ENCODE measurements around the gene FSTL4.

Gene FSTL4

GRCh38 chr5:133299021-133299420, 313.3 kb downstream of the FSTL4 start:
- no peak overlapping the region for H3K4me2 ChIP-seq (ENCODE audit: insufficient read depth, low read length)
- no peak overlapping the region for H3K27ac ChIP-seq (ENCODE audit: low read length)
- no peaks in the 10 kb centered on the region for H3K27me3 ChIP-seq (ENCODE audit: insufficient read depth, low read length, poor library complexity)
- TF ChIP-seq CTCF (IDR thresholded peaks at IDR 0.05; ENCODE audit: borderline replicate concordance, extremely low read depth, low read length, poor library complexity, severe bottlenecking) (no peak), EZH2 (IDR thresholded peaks at IDR 0.05; ENCODE audit: borderline replicate concordance, low read depth, low read length, severe bottlenecking) (no peak)
- H3K9me3 ChIP-seq (ENCODE audit: insufficient read depth, low read length, severe bottlenecking): no peaks in the 10 kb centered on the region
- H2AFZ ChIP-seq (ENCODE audit: low read depth, low read length): no peak overlapping the region
- ATAC-seq (ENCODE audit: insufficient read depth, low read depth) (0 out of 3 replicates have a peak, but pooled peaks have one; percentile 3), DNase-seq (no peak)
- H3K4me3 ChIP-seq (ENCODE audit: low read depth in 1 of 2, low read length in 2 of 2): no peak overlapping the region
- H3K4me1 ChIP-seq (ENCODE audit: insufficient read depth, low read length): no peaks in the 10 kb centered on the region; the same call in 1 of the 2 replicates
- no peaks in the 10 kb centered on the region for H4K20me1 ChIP-seq (ENCODE audit: insufficient read depth, low read length)
- no peaks in the 10 kb centered on the region for H3K36me3 ChIP-seq (ENCODE audit: insufficient read depth, low read length)
- H3K79me2 ChIP-seq (ENCODE audit: insufficient read depth, low read length): no peaks in the 10 kb centered on the region
- no peak overlapping the region for H3K9ac ChIP-seq (ENCODE audit: low read depth, low read length)

GRCh38 chr5:133298447-133298846, 313.9 kb downstream of the FSTL4 start:
- peak; percentile 47 for DNase-seq
- Histone ChIP-seq H3K4me1 (ENCODE audit: insufficient read depth, low read length) (no peaks in the 10 kb centered on the region; the same call in 1 of the 2 replicates), H3K27me3 (ENCODE audit: insufficient read depth, low read length, poor library complexity) (no peaks in the 10 kb centered on the region)

GRCh38 chr5:133297293-133297692, 315.0 kb downstream of the FSTL4 start:
- no peak overlapping the region for H2AFZ ChIP-seq (ENCODE audit: low read depth, low read length)
- no peak overlapping the region for H3K4me3 ChIP-seq (ENCODE audit: low read depth in 1 of 2, low read length in 2 of 2)
- TF ChIP-seq EZH2 (IDR thresholded peaks at IDR 0.05; ENCODE audit: borderline replicate concordance, low read depth, low read length, severe bottlenecking) (no peak), CTCF (IDR thresholded peaks at IDR 0.05; ENCODE audit: borderline replicate concordance, extremely low read depth, low read length, poor library complexity, severe bottlenecking) (no peak)
- no peak overlapping the region for H3K4me2 ChIP-seq (ENCODE audit: insufficient read depth, low read length)
- DNase-seq (no peak), ATAC-seq (ENCODE audit: insufficient read depth, low read depth) (no peak)
- no peak overlapping the region for H3K27ac ChIP-seq (ENCODE audit: low read length)
- no peaks in the 10 kb centered on the region for H3K79me2 ChIP-seq (ENCODE audit: insufficient read depth, low read length)
- H3K9me3 ChIP-seq (ENCODE audit: insufficient read depth, low read length, severe bottlenecking): no peaks in the 10 kb centered on the region
- no peaks in the 10 kb centered on the region; the same call in 1 of the 2 replicates for H3K4me1 ChIP-seq (ENCODE audit: insufficient read depth, low read length)
- H3K27me3 ChIP-seq (ENCODE audit: insufficient read depth, low read length, poor library complexity): no peaks in the 10 kb centered on the region
- no peak overlapping the region for H3K9ac ChIP-seq (ENCODE audit: low read depth, low read length)
- no peaks in the 10 kb centered on the region for H3K36me3 ChIP-seq (ENCODE audit: insufficient read depth, low read length)
- H4K20me1 ChIP-seq (ENCODE audit: insufficient read depth, low read length): no peaks in the 10 kb centered on the region

More at GRCh38 chr5:133298447-133298846, 313.9 kb downstream of the FSTL4 start:
- Histone ChIP-seq H3K9me3 (ENCODE audit: insufficient read depth, low read length, severe bottlenecking) (no peaks in the 10 kb centered on the region), H3K4me2 (ENCODE audit: insufficient read depth, low read length) (no peak overlapping the region), H3K9ac (ENCODE audit: low read depth, low read length) (no peak overlapping the region), H3K4me3 (ENCODE audit: low read depth in 1 of 2, low read length in 2 of 2) (no peak overlapping the region), H4K20me1 (ENCODE audit: insufficient read depth, low read length) (no peaks in the 10 kb centered on the region), H3K79me2 (ENCODE audit: insufficient read depth, low read length) (no peaks in the 10 kb centered on the region), H3K27ac (ENCODE audit: low read length) (no peak overlapping the region), H3K36me3 (ENCODE audit: insufficient read depth, low read length) (no peaks in the 10 kb centered on the region), H2AFZ (ENCODE audit: low read depth, low read length) (no peak overlapping the region)
- peak; percentile 79 for ATAC-seq (ENCODE audit: insufficient read depth, low read depth)
- TF ChIP-seq EZH2 (IDR thresholded peaks at IDR 0.05; ENCODE audit: borderline replicate concordance, low read depth, low read length, severe bottlenecking) (no peak), CTCF (IDR thresholded peaks at IDR 0.05; ENCODE audit: borderline replicate concordance, extremely low read depth, low read length, poor library complexity, severe bottlenecking) (peak; percentile 13)

GRCh38 chr5:133296624-133297023, 315.7 kb downstream of the FSTL4 start:
- no peak overlapping the region for H3K4me3 ChIP-seq (ENCODE audit: low read depth in 1 of 2, low read length in 2 of 2)
- no peaks in the 10 kb centered on the region for H3K36me3 ChIP-seq (ENCODE audit: insufficient read depth, low read length)
- ATAC-seq (ENCODE audit: insufficient read depth, low read depth) (no peak), DNase-seq (no peak)
- no peaks in the 10 kb centered on the region for H4K20me1 ChIP-seq (ENCODE audit: insufficient read depth, low read length)
- no peaks in the 10 kb centered on the region for H3K9me3 ChIP-seq (ENCODE audit: insufficient read depth, low read length, severe bottlenecking)
- TF ChIP-seq EZH2 (IDR thresholded peaks at IDR 0.05; ENCODE audit: borderline replicate concordance, low read depth, low read length, severe bottlenecking): no peak
- no peak for TF ChIP-seq CTCF (IDR thresholded peaks at IDR 0.05; ENCODE audit: borderline replicate concordance, extremely low read depth, low read length, poor library complexity, severe bottlenecking)
- H3K9ac ChIP-seq (ENCODE audit: low read depth, low read length): no peak overlapping the region
- H3K27ac ChIP-seq (ENCODE audit: low read length): no peak overlapping the region
- no peaks in the 10 kb centered on the region for H3K79me2 ChIP-seq (ENCODE audit: insufficient read depth, low read length)
- no peaks in the 10 kb centered on the region; the same call in 1 of the 2 replicates for H3K4me1 ChIP-seq (ENCODE audit: insufficient read depth, low read length)
- no peaks in the 10 kb centered on the region for H3K27me3 ChIP-seq (ENCODE audit: insufficient read depth, low read length, poor library complexity)
- H2AFZ ChIP-seq (ENCODE audit: low read depth, low read length): no peak overlapping the region
- H3K4me2 ChIP-seq (ENCODE audit: insufficient read depth, low read length): no peak overlapping the region
